ENCODE results near the gene IGF2BP3.

The IGF2BP3 gene

DNA sequence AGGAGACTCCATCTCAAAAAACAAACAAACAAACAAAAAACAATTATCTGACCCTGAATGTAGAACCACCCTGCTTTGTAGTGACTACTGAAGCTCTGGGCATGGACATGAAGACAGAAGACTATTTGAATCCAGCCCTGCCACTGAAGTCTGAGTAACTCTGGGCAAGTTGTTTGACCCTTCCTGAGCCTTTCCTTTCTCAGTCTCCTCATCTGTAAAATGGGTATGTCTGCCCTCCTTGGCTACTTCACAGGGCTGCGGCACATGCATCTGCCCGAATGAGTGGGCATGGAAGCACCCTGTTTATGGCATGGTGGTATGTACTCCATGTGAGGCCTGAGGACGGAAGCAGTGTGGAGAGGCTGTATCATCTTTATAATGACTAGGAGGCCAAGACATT lies 193.3 kb downstream of the IGF2BP3 start:
- DNase-seq (ENCODE audit: extremely low spot score), result no peak
- CTCF ChIA-PET, result interaction anchor here (0.7 to 10.9 kb wide), 24 partner anchors 8 to 321 kb away, joined by 3 to 132 read pairs (median 4); partner anchors contain the start of gene MALSU1
- POLR2A ChIA-PET, result no interaction called here
- TF ChIP-seq, protein P1, sequence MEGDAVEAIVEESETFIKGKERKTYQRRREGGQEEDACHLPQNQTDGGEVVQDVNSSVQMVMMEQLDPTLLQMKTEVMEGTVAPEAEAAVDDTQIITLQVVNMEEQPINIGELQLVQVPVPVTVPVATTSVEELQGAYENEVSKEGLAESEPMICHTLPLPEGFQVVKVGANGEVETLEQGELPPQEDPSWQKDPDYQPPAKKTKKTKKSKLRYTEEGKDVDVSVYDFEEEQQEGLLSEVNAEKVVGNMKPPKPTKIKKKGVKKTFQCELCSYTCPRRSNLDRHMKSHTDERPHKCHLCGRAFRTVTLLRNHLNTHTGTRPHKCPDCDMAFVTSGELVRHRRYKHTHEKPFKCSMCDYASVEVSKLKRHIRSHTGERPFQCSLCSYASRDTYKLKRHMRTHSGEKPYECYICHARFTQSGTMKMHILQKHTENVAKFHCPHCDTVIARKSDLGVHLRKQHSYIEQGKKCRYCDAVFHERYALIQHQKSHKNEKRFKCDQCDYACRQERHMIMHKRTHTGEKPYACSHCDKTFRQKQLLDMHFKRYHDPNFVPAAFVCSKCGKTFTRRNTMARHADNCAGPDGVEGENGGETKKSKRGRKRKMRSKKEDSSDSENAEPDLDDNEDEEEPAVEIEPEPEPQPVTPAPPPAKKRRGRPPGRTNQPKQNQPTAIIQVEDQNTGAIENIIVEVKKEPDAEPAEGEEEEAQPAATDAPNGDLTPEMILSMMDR (IDR thresholded peaks at IDR 0.05; ENCODE audit: control extremely low read depth, extremely low read depth, low read depth, missing control alignments), result no peak

DNA sequence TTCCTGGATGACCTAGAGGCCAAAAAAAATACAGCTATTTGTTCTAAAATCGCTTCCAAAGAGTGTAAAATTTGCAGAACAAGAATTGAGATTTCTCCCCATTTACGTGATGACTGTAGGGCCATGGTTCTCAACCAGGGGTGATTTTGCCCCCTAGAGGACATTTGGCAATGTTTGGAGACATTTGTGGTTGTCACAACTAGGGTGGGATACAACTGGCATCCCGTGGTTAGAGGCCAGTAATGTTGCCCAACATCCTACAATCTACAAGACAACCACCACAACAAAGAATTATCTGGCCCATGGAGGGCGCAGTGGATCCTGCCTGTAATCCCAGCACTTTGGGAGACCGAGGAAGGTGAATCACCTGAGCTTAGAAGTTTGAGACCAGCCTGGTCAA lies 193.9 kb downstream of the IGF2BP3 start:
- TF ChIP-seq, protein P1 (IDR thresholded peaks at IDR 0.05; ENCODE audit: control extremely low read depth, extremely low read depth, low read depth, missing control alignments), result peak; percentile 17
- no peak for DNase-seq (ENCODE audit: extremely low spot score)
- POLR2A ChIA-PET, result no interaction called here
- CTCF ChIA-PET, result interaction anchor here (0.8 to 10.9 kb wide), 25 partner anchors 8 to 321 kb away, joined by 3 to 132 read pairs (median 3); partner anchors contain the start of gene MALSU1

DNA sequence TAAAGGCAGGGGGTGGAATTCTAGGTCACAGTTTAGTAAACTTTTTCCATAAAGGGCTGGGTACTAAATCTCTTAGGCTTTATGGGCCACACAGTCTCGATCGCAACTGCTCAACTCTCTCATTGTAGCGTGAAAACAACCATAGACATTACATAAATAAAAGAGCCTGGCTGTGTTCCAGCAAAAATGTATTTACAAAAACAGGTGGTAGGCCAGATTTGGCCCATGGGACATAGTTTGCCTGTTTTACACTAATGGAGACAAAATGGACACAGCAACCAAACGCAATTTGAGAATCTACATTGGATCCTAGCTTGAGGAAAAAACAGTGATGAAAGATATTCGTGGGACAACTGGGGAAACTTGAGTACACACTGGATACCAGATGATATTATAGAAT lies 194.4 kb downstream of the IGF2BP3 start:
- TF ChIP-seq, protein P1 (IDR thresholded peaks at IDR 0.05; ENCODE audit: control extremely low read depth, extremely low read depth, low read depth, missing control alignments), result no peak
- ChIA-PET POLR2A (no interaction called here), CTCF (interaction anchor here (0.9 to 10.9 kb wide), 15 partner anchors 7 to 322 kb away, joined by 3 to 132 read pairs (median 4); partner anchors contain the start of gene MALSU1)
- DNase-seq (ENCODE audit: extremely low spot score), result no peak

DNA sequence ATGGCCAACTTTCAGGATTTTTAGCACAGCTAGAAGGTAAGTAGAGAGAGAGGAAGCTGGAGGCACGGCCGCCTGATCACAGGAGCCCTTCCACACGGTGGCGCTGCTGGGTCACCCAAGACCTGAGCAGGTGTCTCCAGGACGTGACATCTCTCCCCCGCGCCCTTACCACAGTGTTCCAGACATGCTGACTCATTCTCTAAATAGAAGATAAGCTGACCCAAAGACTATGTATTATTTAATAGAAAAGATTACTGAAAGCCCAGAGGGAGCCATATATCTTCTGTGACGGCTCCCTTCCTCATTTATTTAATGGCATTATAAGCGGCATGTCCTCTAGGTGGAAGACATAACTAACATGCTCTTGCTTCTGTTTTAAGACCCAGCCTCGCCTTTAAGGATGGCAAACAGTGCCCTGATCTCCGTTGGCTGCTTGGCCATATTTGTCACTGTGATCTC lies 197.1 kb downstream of the IGF2BP3 start:
- ChIA-PET POLR2A (interaction anchor here (0.6 to 1.0 kb wide), 2 partner anchors 195 to 196 kb away, joined by 3 to 5 read pairs; no protein-coding TSS in a partner anchor), CTCF (interaction anchor here (0.6 to 10.9 kb wide), 59 partner anchors 11 to 1490 kb away, joined by 3 to 135 read pairs (median 4); partner anchors contain the start of genes MALSU1 and NUP42)
- TF ChIP-seq, protein P1 (IDR thresholded peaks at IDR 0.05; ENCODE audit: control extremely low read depth, extremely low read depth, low read depth, missing control alignments), result peak; percentile 93

GRCh38 chr7:23272275-23272674 lies 198.0 kb downstream of the IGF2BP3 start:
- TF ChIP-seq, protein P1 (IDR thresholded peaks at IDR 0.05; ENCODE audit: control extremely low read depth, extremely low read depth, low read depth, missing control alignments), result no peak
- CTCF ChIA-PET, result interaction anchor here (0.6 to 10.9 kb wide), 45 partner anchors 11 to 1490 kb away, joined by 3 to 135 read pairs (median 4); partner anchors contain the start of genes MALSU1 and NUP42
- POLR2A ChIA-PET, result no interaction called here
- DNase-seq (ENCODE audit: extremely low spot score), result no peak

More for the DNA sequence above, 197.1 kb downstream of the IGF2BP3 start:
- peak; percentile 85 for DNase-seq (ENCODE audit: extremely low spot score)

GRCh38 chr7:23268746-23269145 lies 201.5 kb downstream of the IGF2BP3 start:
- TF ChIP-seq, protein P1 (IDR thresholded peaks at IDR 0.05; ENCODE audit: control extremely low read depth, extremely low read depth, low read depth, missing control alignments), result no peak

More at GRCh38 chr7:23268746-23269145, 201.5 kb downstream of the IGF2BP3 start:
- ChIA-PET CTCF (interaction anchor here (0.8 to 8.3 kb wide), 6 partner anchors 8 to 443 kb away, joined by 3 to 135 read pairs (median 4); no protein-coding TSS in a partner anchor), POLR2A (no interaction called here)
- DNase-seq (ENCODE audit: extremely low spot score), result no peak
